Calu3 (cell line): Measurements from ENCODE around the gene FOXC2. TPM values are rescaled to one million over a fixed set of nuclear protein-coding genes. Genes with fewer than 3 reads are reported as not detected.

ENCODE experiments used
- Bru-seq: library from RNA; stranded (reverse); fragments of 400-500 nt; gene quantifications from one replicate; lab custom pipeline; 2021; lab: Mats Ljungman, UMichigan
- BruChase-seq, 2 experiments: library from RNA; stranded (reverse); fragments of 400-500 nt; gene quantifications; one replicate each; lab custom pipeline; 2021; lab: Mats Ljungman, UMichigan
- BruUV-seq: library from RNA; stranded (reverse); fragments of 400-500 nt; replicated peaks from 2 replicates; lab custom pipeline; 2021; lab: Mats Ljungman, UMichigan
- CTCF ChIA-PET: fragments of 300-600 bp; sonication (Branson Sonifier 250); formaldehyde crosslinking; loops from one replicate; lab custom pipeline; 2022; ENCODE audit warnings: antibody characterized with exemption; lab: Charles Lee
- DNase-seq: peaks from one replicate; pipeline ENCODE4 v3.0.0; 2022
- H3K27ac Mint-ChIP-seq: one replicate; pipeline ENCODE4 v1.8.0; 2022; ENCODE audit warnings: mixed read lengths; ENCODE audit not compliant: unreplicated experiment
- H3K27me3 Mint-ChIP-seq: one replicate; pipeline ENCODE4 v1.8.0; 2022; ENCODE audit warnings: mixed read lengths; ENCODE audit not compliant: unreplicated experiment
- H3K36me3 Mint-ChIP-seq: one replicate; pipeline ENCODE4 v1.8.0; 2022; ENCODE audit warnings: mild to moderate bottlenecking, moderate library complexity, mixed read lengths; ENCODE audit not compliant: insufficient read depth, unreplicated experiment
- H3K4me1 Mint-ChIP-seq: one replicate; pipeline ENCODE4 v1.8.0; 2022; ENCODE audit warnings: mild to moderate bottlenecking, low read depth, mixed read lengths; ENCODE audit not compliant: unreplicated experiment
- H3K4me3 Mint-ChIP-seq: one replicate; pipeline ENCODE4 v1.8.0; 2022; ENCODE audit warnings: mild to moderate bottlenecking, low read depth, moderate library complexity, mixed read lengths; ENCODE audit not compliant: unreplicated experiment
- H3K9me3 Mint-ChIP-seq: one replicate; pipeline ENCODE4 v1.8.0; 2022; ENCODE audit warnings: low read depth, mixed read lengths; ENCODE audit not compliant: unreplicated experiment
- CTCF ChIP-seq: fragments of 200-600 bp; IDR thresholded peaks from one replicate; pipeline ENCODE4 v1.8.0; 2022; ENCODE audit warnings: antibody characterized with exemption; ENCODE audit not compliant: unreplicated experiment
- intact Hi-C: fragments of 100-400 bp; cut with micrococcal nuclease; formaldehyde crosslinking; loops from one replicate; pipeline ENCODE4 v1.10.0; 2022; ENCODE audit not compliant: unreplicated experiment
- long read RNA-seq: library from polyadenylated mRNA; stranded (forward); transcript quantifications from one replicate; pipeline ENCODE4 v2.0.0, GENCODE V29; 2022
- total RNA-seq: library from RNA; stranded (reverse); gene quantifications from 2 replicates; pipeline ENCODE4 v1.2.3, GENCODE V29; 2022

FOXC2 gene
- 8.7 and 10.9 TPM in 2 replicates for total RNA-seq
- percentile 52 among the genes with signal in this experiment for Bru-seq, nascent RNA
- percentile 51 among the genes with signal in this experiment for BruChase-seq, experiment 1, labeled RNA remaining after a 6-hour chase
- BruChase-seq, experiment 2, labeled RNA remaining after a 2-hour chase: percentile 68 among the genes with signal in this experiment
- long read RNA-seq, transcript FOXC2-201 (1 exons, 2,478 nt): major isoform, 7 of 10 reads
- long read RNA-seq, partial matches to known transcripts: 0 of 10 reads
- long read RNA-seq, other reads (novel, unspliced or antisense): 0 of 10 reads

GRCh38 chr16:86566601-86566965, at the start of gene FOXC2:
Gene FOXC2, plus strand, starts transcription at chr16:86566829. Its CDS starts 507 bp downstream, at chr16:86567336.
- BruUV-seq: no TSS peak
- CTCF ChIA-PET: interaction anchor here (1.1 to 1.2 kb wide), 2 partner anchors 308 to 451 kb away, joined by 3 to 4 read pairs; no protein-coding TSS in a partner anchor
- no peak for TF ChIP-seq CTCF
- Mint-ChIP-seq H3K27me3 (peaks cover 26% of the 10 kb centered on the region), H3K36me3 (peaks cover 51% of the 10 kb centered on the region), H3K4me3 (peak within 1 kb of the TSS; percentile 96), H3K27ac (peak within 1 kb of the TSS; percentile 52), H3K9me3 (no peaks in the 10 kb centered on the region), H3K4me1 (peaks cover 28% of the 10 kb centered on the region)
- intact Hi-C loops: no loop called here
- peak; percentile 96 for DNase-seq

- DNase-seq: no peak
- intact Hi-C loops: loop anchor here (2.0 to 5.0 kb wide), 2 partner anchors 444 to 700 kb away; no protein-coding TSS in a partner anchor
- Mint-ChIP-seq H3K27ac (no peak overlapping the region), H3K4me3 (no peak overlapping the region), H3K36me3 (no peaks in the 10 kb centered on the region), H3K4me1 (no peaks in the 10 kb centered on the region), H3K9me3 (no peaks in the 10 kb centered on the region), H3K27me3 (peaks cover 98% of the 10 kb centered on the region)
- CTCF ChIA-PET: interaction anchor here (1.0 to 1.9 kb wide), 7 partner anchors 11 to 698 kb away, joined by 3 to 11 read pairs (median 6); no protein-coding TSS in a partner anchor
- no peak for TF ChIP-seq CTCF
- no TSS peak for BruUV-seq
These were observed 49.6 kb upstream of the FOXC2 start for GRCh38 chr16:86517033-86517432.

GRCh38 chr16:86517652-86518258, 48.9 kb upstream of the FOXC2 start:
- Mint-ChIP-seq H3K9me3 (no peaks in the 10 kb centered on the region), H3K4me1 (no peaks in the 10 kb centered on the region), H3K4me3 (no peak overlapping the region), H3K36me3 (no peaks in the 10 kb centered on the region), H3K27ac (no peak overlapping the region), H3K27me3 (peaks cover 98% of the 10 kb centered on the region)
- peak; percentile 79 for TF ChIP-seq CTCF
- intact Hi-C loops: loop anchor here (2.0 to 5.0 kb wide), 2 partner anchors 445 to 700 kb away; no protein-coding TSS in a partner anchor
- DNase-seq: peak; percentile 79
- BruUV-seq: no TSS peak
- CTCF ChIA-PET: interaction anchor here (0.6 to 1.9 kb wide), 14 partner anchors 10 to 698 kb away, joined by 3 to 11 read pairs (median 4); no protein-coding TSS in a partner anchor

GRCh38 chr16:86519007-86519648, 47.5 kb upstream of the FOXC2 start:
- TF ChIP-seq CTCF: no peak
- no peak for DNase-seq
- H3K9me3 Mint-ChIP-seq: no peaks in the 10 kb centered on the region
- H3K36me3 Mint-ChIP-seq: no peaks in the 10 kb centered on the region
- no peak overlapping the region for H3K27ac Mint-ChIP-seq
- peak overlapping the region; percentile 61 for H3K4me3 Mint-ChIP-seq
- H3K27me3 Mint-ChIP-seq: peaks cover 98% of the 10 kb centered on the region
- CTCF ChIA-PET: interaction anchor here (1.6 kb wide), 1 partner anchor 179 kb away, joined by 3 read pairs; no protein-coding TSS in a partner anchor
- BruUV-seq: no TSS peak
- intact Hi-C loops: loop anchor here (5.0 kb wide), 1 partner anchor 702 kb away; no protein-coding TSS in a partner anchor
- H3K4me1 Mint-ChIP-seq: no peaks in the 10 kb centered on the region
